Measurements from ENCODE around the gene KNTC1. TPM values are rescaled to one million over a fixed set of nuclear protein-coding genes. Genes with fewer than 3 reads are reported as not detected.
"Not testable (repeated sequence)": the region's sequence is repeated elsewhere in the genome, so short reads cannot be mapped to it uniquely, and the experiment has no call there.

The KNTC1 gene
- polyA plus RNA-seq, 4 donors = 27.3 to 33.7 (median 31.8) TPM

GRCh38 chr12:122544537-122544936 is 17.5 kb downstream of the KNTC1 start:
- DNase-seq (ENCODE audit: low read depth in 4 of 4, low spot score in 3 of 4) = no peak

GRCh38 chr12:122545855-122546254 is 18.8 kb downstream of the KNTC1 start:
- DNase-seq (ENCODE audit: low read depth in 4 of 4, low spot score in 3 of 4) = no peak

- no peak for DNase-seq (ENCODE audit: low read depth in 4 of 4, low spot score in 3 of 4)
Measured at GRCh38 chr12:122547330-122547729, 20.3 kb downstream of the KNTC1 start.

GRCh38 chr12:122558745-122559641 is 31.9 kb downstream of the KNTC1 start:
- no peak for DNase-seq (ENCODE audit: low read depth in 4 of 4, low spot score in 3 of 4)

GRCh38 chr12:122560138-122560537 is 33.1 kb downstream of the KNTC1 start:
- DNase-seq (ENCODE audit: low read depth in 4 of 4, low spot score in 3 of 4) = no peak

- DNase-seq (ENCODE audit: low read depth in 4 of 4, low spot score in 3 of 4) = no peak
Measured at GRCh38 chr12:122563361-122563760, 36.3 kb downstream of the KNTC1 start.

- not testable (repeated sequence) for DNase-seq (ENCODE audit: low read depth in 4 of 4, low spot score in 3 of 4)
Measured at GRCh38 chr12:122566816-122567215, 39.8 kb downstream of the KNTC1 start.

GRCh38 chr12:122569288-122569687 is 42.2 kb downstream of the KNTC1 start:
- no peak for DNase-seq (ENCODE audit: low read depth in 4 of 4, low spot score in 3 of 4)

- not testable (repeated sequence) for DNase-seq (ENCODE audit: low read depth in 4 of 4, low spot score in 3 of 4)
Measured at GRCh38 chr12:122570006-122570405, 43.0 kb downstream of the KNTC1 start.

GRCh38 chr12:122571821-122572220 is 44.8 kb downstream of the KNTC1 start:
- DNase-seq (ENCODE audit: low read depth in 4 of 4, low spot score in 3 of 4) = no peak

- not testable (repeated sequence) for DNase-seq (ENCODE audit: low read depth in 4 of 4, low spot score in 3 of 4)
Measured at GRCh38 chr12:122583294-122583693, 56.2 kb downstream of the KNTC1 start.

GRCh38 chr12:122584177-122584863 is 57.3 kb downstream of the KNTC1 start:
- no peak for DNase-seq (ENCODE audit: low read depth in 4 of 4, low spot score in 3 of 4)

- DNase-seq (ENCODE audit: low read depth in 4 of 4, low spot score in 3 of 4) = no peak
Measured at GRCh38 chr12:122590990-122591389, 63.9 kb downstream of the KNTC1 start.

- DNase-seq (ENCODE audit: low read depth in 4 of 4, low spot score in 3 of 4) = not testable (repeated sequence)
Measured at GRCh38 chr12:122591966-122592365, 64.9 kb downstream of the KNTC1 start.

- DNase-seq (ENCODE audit: low read depth in 4 of 4, low spot score in 3 of 4) = not testable (repeated sequence)
Measured at GRCh38 chr12:122592543-122592942, 65.5 kb downstream of the KNTC1 start.

- no peak for DNase-seq (ENCODE audit: low read depth in 4 of 4, low spot score in 3 of 4)
Measured at GRCh38 chr12:122593910-122594309, 66.9 kb downstream of the KNTC1 start.

GRCh38 chr12:122596838-122597237 is 69.8 kb downstream of the KNTC1 start:
- no peak for DNase-seq (ENCODE audit: low read depth in 4 of 4, low spot score in 3 of 4)

- DNase-seq (ENCODE audit: low read depth in 4 of 4, low spot score in 3 of 4) = no peak
Measured at GRCh38 chr12:122602456-122602855, 75.4 kb downstream of the KNTC1 start.

GRCh38 chr12:122604993-122605392 is 77.9 kb downstream of the KNTC1 start:
- DNase-seq (ENCODE audit: low read depth in 4 of 4, low spot score in 3 of 4) = no peak

GRCh38 chr12:122609732-122610131 is 82.7 kb downstream of the KNTC1 start:
- DNase-seq (ENCODE audit: low read depth in 4 of 4, low spot score in 3 of 4) = no peak

GRCh38 chr12:122610207-122610606 is 83.2 kb downstream of the KNTC1 start:
- DNase-seq (ENCODE audit: low read depth in 4 of 4, low spot score in 3 of 4) = no peak

GRCh38 chr12:122610911-122611310 is 83.9 kb downstream of the KNTC1 start:
- DNase-seq (ENCODE audit: low read depth in 4 of 4, low spot score in 3 of 4) = no peak
